Effector CD4-positive, alpha-beta T cell (primary cell): ENCODE measurements around the gene RAD51B.
"Not testable (repeated sequence)": the region's sequence is repeated elsewhere in the genome, so short reads cannot be mapped to it uniquely, and the experiment has no call there.

Experiments used
- DNase-seq: peaks from one replicate; pipeline ENCODE4 v3.0.0-alpha.2; 2020

The RAD51B gene

GRCh38 chr14:68085742-68086141 is 266.2 kb downstream of the RAD51B start:
- no peak for DNase-seq

GRCh38 chr14:68088451-68088854 is 268.9 kb downstream of the RAD51B start:
- DNase-seq, result no peak

- no peak for DNase-seq
These were observed 269.7 kb downstream of the RAD51B start for GRCh38 chr14:68089146-68089731.

- no peak for DNase-seq
These were observed 274.6 kb downstream of the RAD51B start for GRCh38 chr14:68094158-68094557.

- no peak for DNase-seq
These were observed 275.2 kb downstream of the RAD51B start for GRCh38 chr14:68094752-68095151.

GRCh38 chr14:68097727-68098126 is 278.1 kb downstream of the RAD51B start:
- no peak for DNase-seq

GRCh38 chr14:68098834-68099233 is 279.3 kb downstream of the RAD51B start:
- no peak for DNase-seq

GRCh38 chr14:68099495-68100045 is 280.0 kb downstream of the RAD51B start:
- no peak for DNase-seq

- DNase-seq, result not testable (repeated sequence)
These were observed 282.2 kb downstream of the RAD51B start for GRCh38 chr14:68101715-68102301.

GRCh38 chr14:68103853-68104252 is 284.3 kb downstream of the RAD51B start:
- no peak for DNase-seq

- no peak for DNase-seq
These were observed 284.9 kb downstream of the RAD51B start for GRCh38 chr14:68104518-68104917.

GRCh38 chr14:68105816-68106215 is 286.2 kb downstream of the RAD51B start:
- DNase-seq, result no peak

GRCh38 chr14:68106456-68106855 is 286.9 kb downstream of the RAD51B start:
- DNase-seq, result no peak

GRCh38 chr14:68106905-68107304 is 287.3 kb downstream of the RAD51B start:
- DNase-seq, result no peak

GRCh38 chr14:68109132-68109900 is 289.7 kb downstream of the RAD51B start:
- no peak for DNase-seq

- no peak for DNase-seq
These were observed 291.7 kb downstream of the RAD51B start for GRCh38 chr14:68111097-68111852.

GRCh38 chr14:68111853-68112270 is 292.3 kb downstream of the RAD51B start:
- no peak for DNase-seq

- no peak for DNase-seq
These were observed 292.9 kb downstream of the RAD51B start for GRCh38 chr14:68112442-68112841.

GRCh38 chr14:68113343-68113930 is 293.9 kb downstream of the RAD51B start:
- no peak for DNase-seq

GRCh38 chr14:68115952-68116351 is 296.4 kb downstream of the RAD51B start:
- not testable (repeated sequence) for DNase-seq

GRCh38 chr14:68122651-68123050 is 303.1 kb downstream of the RAD51B start:
- DNase-seq, result no peak

GRCh38 chr14:68124050-68124449 is 304.5 kb downstream of the RAD51B start:
- no peak for DNase-seq
